ENCODE data around the gene ARHGAP32.

GRCh38 chr11:129144256-129144655 is 47.9 kb downstream of the ARHGAP32 start:
- TF ChIP-seq CTCF (IDR thresholded peaks at IDR 0.05) (no peak), POLR2A (IDR thresholded peaks at IDR 0.05) (no peak), EP300 (IDR thresholded peaks at IDR 0.05) (no peak)
